Keratinocyte (primary cell): Measurements from ENCODE around the gene ABCB11. TPM values are rescaled to one million over a fixed set of nuclear protein-coding genes. Genes with fewer than 3 reads are reported as not detected.

Experiments
- DNase-seq: peaks from one replicate; pipeline ENCODE4 v3.0.0-alpha.2; 2011; ENCODE audit warnings: low read depth, missing footprints, low spot score
- FAIRE-seq: peaks from 2 replicates; lab custom pipeline; 2011; peaks lifted over from hg19 to GRCh38; lab: Jason Lieb, UNC
- H2AFZ ChIP-seq: 2 replicates; pipeline ENCODE4 v1.6.0; 2012; ENCODE audit warnings: low read length, control low read depth, inconsistent platforms; ENCODE audit not compliant: control insufficient read depth
- H3K27ac ChIP-seq: 2 replicates; pipeline ENCODE4 v1.5.1; 2011; ENCODE audit warnings: low read length; ENCODE audit not compliant: control insufficient read depth, insufficient read depth
- H3K27me3 ChIP-seq: 3 replicates; pipeline ENCODE4 v1.6.0; 2011; ENCODE audit warnings: low read length; ENCODE audit not compliant: control insufficient read depth, insufficient read depth; ENCODE audit errors: extremely low read depth
- H3K36me3 ChIP-seq, 2 experiments: 2 replicates in 1 of 2; 3 replicates in 1 of 2; pipeline ENCODE4 v1.5.1; 2011; ENCODE audit warnings: low read length in 2 of 2, mild to moderate bottlenecking in 1 of 2; ENCODE audit not compliant: control insufficient read depth in 2 of 2, insufficient read depth in 2 of 2; ENCODE audit errors: extremely low read depth in 1 of 2
- H3K4me1 ChIP-seq: 3 replicates; pipeline ENCODE4 v1.5.1; 2011; ENCODE audit warnings: low read length; ENCODE audit not compliant: control insufficient read depth, insufficient read depth; ENCODE audit errors: extremely low read depth
- H3K4me2 ChIP-seq: 3 replicates; pipeline ENCODE4 v1.6.0; 2011; ENCODE audit warnings: low read depth, low read length; ENCODE audit not compliant: control insufficient read depth, insufficient read depth; ENCODE audit errors: extremely low read depth
- H3K4me3 ChIP-seq, 3 experiments: fragments of 200-600 bp in 1 of 3; sonication (generic) in 1 of 3; 2 replicates in 2 of 3; 3 replicates in 1 of 3; pipeline ENCODE4 v1.5.1; 2011 to 2016; ENCODE audit warnings: low read length in 3 of 3, mild to moderate bottlenecking in 3 of 3, control low read depth in 2 of 3, inconsistent platforms in 1 of 3, low read depth in 1 of 3, mixed read lengths in 1 of 3, mixed run types in 1 of 3, moderate library complexity in 1 of 3; ENCODE audit not compliant: control insufficient read depth in 2 of 3, insufficient read depth in 2 of 3; ENCODE audit errors: extremely low read depth in 1 of 3
- H3K79me2 ChIP-seq: 2 replicates; pipeline ENCODE4 v1.6.0; 2012; ENCODE audit warnings: low read length; ENCODE audit not compliant: control insufficient read depth, insufficient read depth
- H3K9ac ChIP-seq: 3 replicates; pipeline ENCODE4 v1.6.0; 2011; ENCODE audit warnings: low read length; ENCODE audit not compliant: control insufficient read depth, insufficient read depth; ENCODE audit errors: extremely low read depth
- H3K9me1 ChIP-seq: 3 replicates; pipeline ENCODE4 v1.6.0; 2011; ENCODE audit warnings: low read length; ENCODE audit not compliant: control insufficient read depth, insufficient read depth; ENCODE audit errors: extremely low read depth
- H3K9me3 ChIP-seq: 2 replicates; pipeline ENCODE4 v1.5.1; 2012; ENCODE audit warnings: low read depth, low read length; ENCODE audit not compliant: control insufficient read depth
- H4K20me1 ChIP-seq: 3 replicates; pipeline ENCODE4 v1.6.0; 2011; ENCODE audit warnings: low read length; ENCODE audit not compliant: control insufficient read depth, insufficient read depth; ENCODE audit errors: extremely low read depth
- CTCF ChIP-seq, 3 experiments: IDR thresholded peaks in 1 of 3; conservative IDR thresholded peaks in 1 of 3; optimal IDR thresholded peaks in 1 of 3; 2 replicates in 2 of 3; 3 replicates in 1 of 3; pipeline versions ENCODE3 to v1.5.1; 2011; ENCODE audit warnings: low read length in 3 of 3, mild to moderate bottlenecking in 3 of 3, moderate library complexity in 2 of 3, control low read depth in 1 of 3, inconsistent platforms in 1 of 3; ENCODE audit not compliant: insufficient read depth in 2 of 3; ENCODE audit errors: extremely low read depth in 1 of 3
- EZH2 ChIP-seq: IDR thresholded peaks from one replicate; pipeline ENCODE4 v1.6.1; 2012; ENCODE audit warnings: inconsistent platforms, mild to moderate bottlenecking, low read length, moderate library complexity
- dilution Hi-C: fragments of 300-500 bp; cut with MboI; formaldehyde crosslinking; loops from one replicate; pipeline ENCODE4 v1.7.0; 2020; ENCODE audit warnings: low sequenced_read_pairs; ENCODE audit not compliant: extremely low pct_ligation_motif_present
- polyA plus RNA-seq, 5 experiments: library from polyadenylated mRNA; depleted of rRNA in 3 of 5; stranded (reverse) in 3 of 5; stranded (forward) in 1 of 5; unstranded in 1 of 5; fragments of >200 nt; gene quantifications; 1 replicate in 1 of 5; 2 replicates in 3 of 5; 3 replicates in 1 of 5; pipeline versions ENCODE4 v1.2.1 to v1.2.3, GENCODE V29; 2011 to 2012; ENCODE audit warnings: missing spikeins in 2 of 5, low read depth in 1 of 5, low replicate concordance in 1 of 5

Gene ABCB11
- polyA plus RNA-seq, 1 donor (not counting 4 experiments of a cell fraction or from before 2014, with no cell fraction given) = 0.03 TPM

GRCh38 chr2:168945508-168945907, 85.6 kb downstream of the ABCB11 start:
- Histone ChIP-seq H3K4me1 (no peaks in the 10 kb centered on the region), H3K9me3 (no peaks in the 10 kb centered on the region), H2AFZ (no peak overlapping the region), H3K9ac (no peak overlapping the region), H3K27me3 (peaks cover 4% of the 10 kb centered on the region), H3K9me1 (no peaks in the 10 kb centered on the region), H3K27ac (no peak overlapping the region), H3K4me2 (no peak overlapping the region), H3K4me3 (no peak overlapping the region), H3K79me2 (no peaks in the 10 kb centered on the region), H3K36me3 (no peaks in the 10 kb centered on the region), H4K20me1 (no peaks in the 10 kb centered on the region)
- FAIRE-seq (no peak), DNase-seq (no peak)
- TF ChIP-seq CTCF (optimal IDR thresholded peaks at IDR 0.05 in 1 of 3, IDR thresholded peaks at IDR 0.05 in 1 of 3, conservative IDR thresholded peaks at IDR 0.05 in 1 of 3; ENCODE audit: extremely low read depth in 1 of 3, insufficient read depth in 2 of 3, low read length in 3 of 3) (no peak), EZH2 (no peak)
- dilution Hi-C loops = no loop called here

GRCh38 chr2:168944065-168944464, 87.1 kb downstream of the ABCB11 start:
- FAIRE-seq (no peak), DNase-seq (no peak)
- Histone ChIP-seq H3K27ac (no peak overlapping the region), H3K79me2 (no peaks in the 10 kb centered on the region), H3K9me3 (no peaks in the 10 kb centered on the region), H2AFZ (no peak overlapping the region), H4K20me1 (no peaks in the 10 kb centered on the region), H3K4me1 (no peaks in the 10 kb centered on the region), H3K36me3 (no peaks in the 10 kb centered on the region), H3K4me2 (no peak overlapping the region), H3K9ac (no peak overlapping the region), H3K27me3 (peaks cover 4% of the 10 kb centered on the region), H3K4me3 (no peak overlapping the region), H3K9me1 (no peaks in the 10 kb centered on the region)
- no peak for TF ChIP-seq EZH2
- TF ChIP-seq CTCF (optimal IDR thresholded peaks at IDR 0.05 in 1 of 3, IDR thresholded peaks at IDR 0.05 in 1 of 3, conservative IDR thresholded peaks at IDR 0.05 in 1 of 3; ENCODE audit: extremely low read depth in 1 of 3, insufficient read depth in 2 of 3, low read length in 3 of 3) = no peak
- dilution Hi-C loops = no loop called here
